ENCODE measurements around the gene DGKD.

The DGKD gene

DNA sequence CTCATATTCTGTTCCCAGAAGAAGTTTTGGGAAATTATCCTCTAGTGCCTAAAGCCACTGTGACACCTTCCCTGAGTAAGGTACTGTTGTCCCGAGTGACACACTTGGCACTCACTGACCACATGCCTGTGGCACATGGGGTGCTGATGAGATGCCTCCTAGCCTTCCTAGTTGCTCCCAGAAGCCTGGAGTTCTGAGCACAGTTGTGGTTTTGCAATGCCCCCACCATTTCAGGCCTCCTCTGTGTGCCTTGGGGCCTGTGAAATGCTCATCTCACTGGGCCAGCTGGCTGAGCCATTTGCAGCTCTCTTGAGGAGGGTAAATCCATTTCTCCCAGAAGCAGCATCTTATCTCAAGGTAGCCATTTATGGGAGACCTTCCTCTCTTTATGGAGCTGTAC, 91.8 kb downstream of the DGKD start:
- DNase-seq (ENCODE audit: low read depth): no peak

DNA sequence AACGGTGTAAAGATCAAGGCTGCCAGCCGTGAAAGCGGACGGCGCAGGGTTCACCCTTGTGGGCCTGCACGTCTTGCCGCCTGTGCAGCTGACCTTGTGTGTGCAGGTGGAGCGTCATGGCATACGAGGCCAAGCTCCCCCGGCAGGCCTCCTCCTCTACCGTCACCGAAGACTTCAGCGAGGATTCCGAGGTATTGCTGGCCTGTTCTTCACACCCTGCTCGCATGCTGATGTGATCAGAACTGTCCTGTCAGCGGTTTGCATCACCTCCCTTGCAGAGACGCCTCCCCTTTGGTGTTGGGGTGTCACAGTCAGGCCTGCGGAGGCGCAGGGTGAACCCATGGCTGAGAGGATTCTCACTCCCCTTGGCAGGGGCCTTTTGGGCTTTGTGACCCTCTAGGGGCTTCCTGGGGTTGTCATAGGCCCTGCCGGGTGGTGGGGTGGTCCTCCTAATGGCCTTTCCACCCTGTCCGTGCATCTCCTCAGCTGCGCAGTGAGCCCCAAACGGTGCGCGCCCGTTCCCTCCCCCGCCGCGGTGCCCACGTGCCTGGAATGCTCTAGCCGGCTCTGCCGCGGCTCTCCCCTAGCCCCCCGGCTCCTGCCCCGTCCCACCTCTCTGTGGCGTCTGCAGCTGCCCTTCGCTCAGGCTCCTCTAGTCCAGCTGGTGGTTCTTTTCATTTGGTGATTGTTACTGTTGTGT, 92.5 kb downstream of the DGKD start:
- no peak for DNase-seq (ENCODE audit: low read depth)

- DNase-seq (ENCODE audit: low read depth): no peak
Observed at GRCh38 chr2:233447506-233448219, 93.4 kb downstream of the DGKD start.

DNA sequence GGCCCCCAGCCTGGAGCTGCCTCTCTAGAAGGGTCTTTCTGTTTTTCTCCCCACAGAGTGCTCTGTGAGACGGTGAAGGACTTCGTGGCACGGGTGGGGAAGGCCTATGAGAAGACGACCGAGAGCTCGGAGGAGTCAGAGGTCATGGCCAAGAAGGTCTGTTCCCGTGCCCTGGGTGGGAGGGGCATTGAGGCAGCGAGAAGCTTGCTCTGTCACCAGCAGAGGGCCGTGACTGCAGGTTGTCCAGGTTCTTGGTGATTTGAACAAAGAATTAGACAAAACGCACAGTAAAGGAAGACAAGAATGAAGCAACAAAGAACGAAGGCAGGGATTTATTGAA, 93.9 kb downstream of the DGKD start:
- DNase-seq (ENCODE audit: low read depth): no peak

- DNase-seq (ENCODE audit: low read depth): no peak
Observed at GRCh38 chr2:233448575-233448974, 94.3 kb downstream of the DGKD start.

- DNase-seq (ENCODE audit: low read depth): no peak
Observed at GRCh38 chr2:233449081-233449901, 95.0 kb downstream of the DGKD start.

- DNase-seq (ENCODE audit: low read depth): no peak
Observed at GRCh38 chr2:233449921-233450863, 95.9 kb downstream of the DGKD start.

- no peak for DNase-seq (ENCODE audit: low read depth)
Observed at GRCh38 chr2:233450864-233451575, 96.7 kb downstream of the DGKD start.

DNA sequence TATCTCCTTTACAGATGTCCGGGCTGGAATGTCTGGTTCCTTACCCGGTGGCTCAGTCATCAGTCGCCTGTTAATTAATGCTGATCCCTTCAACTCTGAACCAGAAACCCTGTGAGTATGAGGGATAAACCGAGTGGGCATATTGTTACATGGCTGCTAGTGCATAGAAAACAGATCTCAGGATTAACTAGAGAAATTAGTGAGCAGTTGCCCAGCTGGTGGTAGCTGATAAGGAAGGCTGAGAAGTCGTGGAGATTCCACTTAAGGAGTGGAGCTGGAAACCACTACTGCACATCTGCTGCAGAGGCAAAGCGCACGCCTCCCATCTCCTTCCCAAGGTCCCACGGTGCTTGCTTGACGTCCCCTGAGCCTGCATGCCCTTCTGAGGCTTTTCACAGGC, 97.7 kb downstream of the DGKD start:
- DNase-seq (ENCODE audit: low read depth): no peak

GRCh38 chr2:233453111-233453915, 99.0 kb downstream of the DGKD start:
- no peak for DNase-seq (ENCODE audit: low read depth)

DNA sequence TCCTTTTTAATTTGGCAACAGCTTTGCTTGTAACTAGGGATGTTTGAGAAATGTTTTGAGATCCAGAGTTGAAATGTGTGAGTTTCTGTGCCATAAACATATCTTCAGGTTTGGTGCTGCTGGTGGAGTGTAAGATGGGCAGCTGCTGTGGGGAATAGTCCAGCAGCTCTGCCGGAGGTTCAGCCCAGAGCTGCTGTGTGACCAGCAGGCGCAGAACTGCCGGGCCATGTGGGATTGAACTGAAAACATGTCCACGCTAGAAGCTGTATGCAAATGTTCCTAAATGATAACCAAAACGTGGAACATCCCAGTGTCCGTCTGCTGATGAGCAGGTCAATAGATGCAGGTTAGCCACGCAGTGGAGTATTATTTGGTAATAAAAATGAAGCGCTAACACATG, 99.6 kb downstream of the DGKD start:
- DNase-seq (ENCODE audit: low read depth): no peak

- DNase-seq (ENCODE audit: low read depth): no peak
Observed at GRCh38 chr2:233455006-233455405, 100.7 kb downstream of the DGKD start.

GRCh38 chr2:233455491-233455890, 101.2 kb downstream of the DGKD start:
- DNase-seq (ENCODE audit: low read depth): no peak

DNA sequence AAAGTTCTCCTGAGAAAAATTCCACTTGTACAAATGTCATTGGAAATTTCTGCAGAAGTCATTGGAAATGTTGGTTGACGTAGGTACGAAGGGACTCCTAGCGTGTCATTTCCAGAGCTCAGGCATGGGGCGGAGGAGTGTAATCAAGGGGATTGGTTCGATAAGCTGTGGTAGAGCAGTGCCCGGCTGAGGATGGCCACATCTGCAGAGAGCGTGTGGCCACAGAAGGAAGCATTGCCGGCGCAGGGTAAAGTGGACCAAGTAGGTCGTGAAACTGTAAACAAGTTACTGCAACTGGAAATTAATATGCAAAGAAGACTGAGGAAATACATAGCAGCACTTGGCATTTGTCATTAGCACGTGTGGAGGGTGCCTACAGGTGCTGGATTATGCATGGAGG, 101.8 kb downstream of the DGKD start:
- DNase-seq (ENCODE audit: low read depth): no peak

- no peak for DNase-seq (ENCODE audit: low read depth)
Observed at GRCh38 chr2:233456934-233457333, 102.6 kb downstream of the DGKD start.

DNA sequence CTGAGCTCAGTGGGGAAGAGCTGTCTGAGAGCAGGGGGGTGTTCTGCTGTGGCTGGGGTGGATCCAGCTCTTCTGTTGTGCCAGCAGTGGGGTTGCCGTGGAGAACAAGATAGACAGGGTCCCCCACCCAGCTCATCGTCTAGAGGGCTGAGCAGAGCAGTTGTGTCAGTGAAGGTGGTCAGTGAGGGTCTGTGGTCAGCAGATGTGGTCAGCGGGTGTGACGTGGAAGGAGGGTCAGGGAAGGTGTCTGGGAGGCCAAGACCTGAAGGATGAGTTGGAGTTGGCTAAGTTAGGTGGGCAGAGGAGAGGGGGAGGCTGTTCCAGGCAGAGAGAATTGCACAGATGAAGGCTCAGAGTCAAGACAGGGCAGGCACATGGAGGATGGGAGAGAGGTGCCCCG, 103.1 kb downstream of the DGKD start:
- DNase-seq (ENCODE audit: low read depth): no peak

- no peak for DNase-seq (ENCODE audit: low read depth)
Observed at GRCh38 chr2:233458031-233458610, 103.8 kb downstream of the DGKD start.

DNA sequence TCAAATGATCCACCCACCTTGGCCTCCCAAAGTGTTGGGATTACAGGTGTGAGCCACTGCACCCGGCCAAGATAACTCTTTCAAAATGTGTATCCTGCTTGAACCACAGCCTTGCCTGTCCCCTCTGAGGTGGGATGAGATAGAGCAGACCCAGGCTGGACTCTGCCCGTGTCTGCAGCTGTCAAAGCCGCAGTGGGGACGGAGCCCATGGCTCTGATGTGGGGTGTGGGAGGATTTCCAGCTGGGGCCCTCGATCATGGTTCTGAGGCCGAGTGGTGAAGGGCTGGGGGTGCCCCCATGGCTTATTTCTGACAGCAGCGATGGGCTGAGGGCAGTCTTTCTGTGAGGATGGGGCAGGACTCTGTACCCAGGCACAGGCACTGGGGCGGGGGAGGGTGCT, 104.5 kb downstream of the DGKD start:
- DNase-seq (ENCODE audit: low read depth): no peak

DNA sequence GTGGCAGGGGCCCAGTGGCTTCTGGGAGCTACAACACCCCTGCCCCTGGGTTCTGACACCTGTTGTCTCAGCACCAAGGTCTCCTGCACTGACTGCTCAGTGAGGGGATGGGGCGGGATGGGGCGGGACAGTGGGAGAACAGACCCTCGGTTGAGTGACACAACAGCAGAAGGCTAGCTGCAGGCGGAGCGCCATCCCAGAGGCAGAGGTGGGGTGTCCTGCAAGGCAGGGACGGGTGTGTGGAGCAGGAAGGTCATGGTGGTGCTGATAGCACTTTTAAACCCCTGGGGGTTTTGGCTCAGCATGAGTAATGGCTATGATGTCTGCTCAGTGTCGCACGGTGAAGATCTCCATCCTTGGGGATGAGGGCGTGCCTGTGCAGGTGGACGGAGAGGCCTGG, 105.1 kb downstream of the DGKD start:
- DNase-seq (ENCODE audit: low read depth): no peak
